Activated T-cell treated with anti-CD3 and anti-CD28 coated beads, Interleukin-2, amount 50 U/mL, for 48 hours (primary cell): ENCODE measurements around the gene GTF2A2.
"Not testable (repeated sequence)": the region's sequence is repeated elsewhere in the genome, so short reads cannot be mapped to it uniquely, and the experiment has no call there.

Source experiments
- DNase-seq, 2 experiments: peaks; one replicate each; pipeline ENCODE4 v3.0.0-alpha.2; 2020

GTF2A2 gene

DNA sequence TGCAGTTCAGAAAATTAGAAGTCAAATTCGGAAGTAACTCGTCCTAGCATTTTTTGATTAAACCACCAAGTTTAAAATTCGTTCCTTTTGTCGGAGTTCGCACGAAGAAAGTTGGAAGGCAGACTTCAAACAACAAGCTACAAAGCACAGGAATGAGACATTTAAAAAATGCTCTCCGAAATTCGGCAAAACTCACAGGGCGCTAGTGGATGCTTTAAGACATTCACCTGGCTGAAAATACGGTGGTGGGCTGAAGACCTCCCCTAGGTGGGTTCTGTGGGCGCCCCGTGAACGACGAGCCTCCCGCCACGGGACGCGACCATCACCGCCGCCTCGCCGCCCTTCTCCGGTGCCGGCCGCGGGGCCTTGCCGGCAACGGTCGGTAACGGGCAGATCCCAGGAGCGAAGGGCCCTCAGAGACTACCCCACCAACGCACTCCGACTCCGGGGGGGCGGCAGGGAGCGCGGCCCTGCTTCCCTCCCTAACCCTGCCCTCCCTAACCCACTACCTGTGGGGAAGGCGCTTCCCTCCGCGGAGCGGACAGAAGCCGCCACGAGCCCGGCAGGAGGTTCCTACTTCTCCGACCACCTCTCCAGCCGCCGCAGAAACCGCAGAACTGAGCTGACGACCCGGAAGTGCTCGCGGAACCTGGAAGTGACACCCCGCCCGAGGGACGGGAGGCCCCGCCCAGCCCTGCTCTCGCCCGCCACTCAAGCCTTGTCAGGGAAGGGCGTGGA lies at the start of gene GTF2A2:
GTF2A2 (minus strand) TSS at position 619 of the 738 bp plus-strand sequence. CDS start 5,238 bp downstream, outside the sequence.
- DNase-seq, result peak; percentile 94 to 96

- no peak for DNase-seq
Observed at GRCh38 chr15:59703979-59704796, 46.9 kb upstream of the GTF2A2 start.

- DNase-seq, result no peak
Observed at GRCh38 chr15:59702351-59702750, 45.0 kb upstream of the GTF2A2 start.

GRCh38 chr15:59701880-59702279 lies 44.6 kb upstream of the GTF2A2 start:
- no peak for DNase-seq

GRCh38 chr15:59699810-59700431 lies 42.6 kb upstream of the GTF2A2 start:
- DNase-seq, result no peak

- DNase-seq, result not testable (repeated sequence)
Observed at GRCh38 chr15:59698065-59698464, 40.8 kb upstream of the GTF2A2 start.

GRCh38 chr15:59696332-59696731 lies 39.0 kb upstream of the GTF2A2 start:
- no peak for DNase-seq

GRCh38 chr15:59694779-59695178 lies 37.5 kb upstream of the GTF2A2 start:
- no peak for DNase-seq

DNA sequence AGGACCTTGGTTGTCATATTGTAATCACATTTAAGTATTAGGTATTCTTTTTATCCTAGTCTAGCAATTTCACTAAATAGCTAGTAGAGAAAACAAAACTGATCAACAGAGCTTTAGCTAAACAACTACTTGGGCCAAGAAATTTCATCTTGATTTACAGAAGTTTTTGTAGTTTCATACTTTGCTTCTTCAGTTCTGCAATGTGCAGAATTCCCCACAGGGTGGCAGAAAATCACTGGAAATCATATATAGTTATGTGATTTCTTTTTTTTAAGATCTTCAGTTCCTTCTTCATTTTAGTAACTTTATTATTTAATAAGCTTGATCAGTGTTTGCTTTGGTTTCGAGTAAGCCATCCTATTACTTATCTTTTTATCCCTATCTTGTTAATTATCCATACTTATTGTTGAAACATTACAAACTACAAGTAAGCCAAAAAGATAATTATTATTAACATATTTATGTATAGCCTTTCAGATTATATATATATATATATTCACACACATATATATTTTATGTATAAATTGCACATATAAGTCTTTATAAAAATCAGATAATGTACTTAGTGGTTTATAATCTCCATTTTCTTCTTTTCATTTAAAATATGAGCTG lies 34.0 kb upstream of the GTF2A2 start:
- DNase-seq, result peak; percentile 34 to 35

DNA sequence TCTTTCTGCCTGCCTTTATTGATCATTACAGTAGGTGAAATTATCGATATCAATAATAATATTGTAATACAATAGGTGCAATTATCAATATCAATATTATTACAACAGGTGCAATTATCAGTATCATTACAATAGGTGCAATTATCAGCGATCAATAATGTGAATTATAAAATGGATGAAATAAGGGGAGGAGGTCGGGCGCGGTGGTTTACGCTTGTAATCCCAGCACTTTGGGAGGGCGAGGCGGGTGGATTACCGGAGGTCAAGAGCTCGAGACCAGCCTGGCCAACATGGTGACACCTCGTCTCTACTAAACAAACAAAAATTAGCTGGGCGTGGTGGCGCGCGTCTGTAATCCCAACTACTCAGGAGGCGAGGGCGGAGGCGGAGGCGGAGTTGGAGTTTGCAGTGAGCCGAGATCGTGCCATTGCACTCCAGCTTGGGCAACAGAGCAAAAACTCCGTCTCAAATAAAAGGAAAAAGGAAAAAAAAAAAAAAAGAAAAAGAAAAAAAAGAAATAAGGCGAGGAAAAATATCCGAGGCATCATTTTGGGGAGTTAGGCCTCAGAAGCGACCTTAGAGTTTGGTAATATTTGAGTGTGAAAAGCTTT lies 32.4 kb upstream of the GTF2A2 start:
- peak; percentile 67 to 68 for DNase-seq

- peak; percentile 94 to 96 for DNase-seq
Observed at GRCh38 chr15:59688782-59689625, 31.7 kb upstream of the GTF2A2 start, which contains the start of gene BNIP2. Gene BNIP2 (minus strand): TSS chr15:59689320. CDS start chr15:59682457, 6,863 bp downstream.

- DNase-seq, result no peak
Observed at GRCh38 chr15:59688423-59688781, 31.1 kb upstream of the GTF2A2 start.

GRCh38 chr15:59687836-59688235 lies 30.5 kb upstream of the GTF2A2 start:
- no peak for DNase-seq

- DNase-seq, result no peak
Observed at GRCh38 chr15:59686389-59686788, 29.1 kb upstream of the GTF2A2 start.

DNA sequence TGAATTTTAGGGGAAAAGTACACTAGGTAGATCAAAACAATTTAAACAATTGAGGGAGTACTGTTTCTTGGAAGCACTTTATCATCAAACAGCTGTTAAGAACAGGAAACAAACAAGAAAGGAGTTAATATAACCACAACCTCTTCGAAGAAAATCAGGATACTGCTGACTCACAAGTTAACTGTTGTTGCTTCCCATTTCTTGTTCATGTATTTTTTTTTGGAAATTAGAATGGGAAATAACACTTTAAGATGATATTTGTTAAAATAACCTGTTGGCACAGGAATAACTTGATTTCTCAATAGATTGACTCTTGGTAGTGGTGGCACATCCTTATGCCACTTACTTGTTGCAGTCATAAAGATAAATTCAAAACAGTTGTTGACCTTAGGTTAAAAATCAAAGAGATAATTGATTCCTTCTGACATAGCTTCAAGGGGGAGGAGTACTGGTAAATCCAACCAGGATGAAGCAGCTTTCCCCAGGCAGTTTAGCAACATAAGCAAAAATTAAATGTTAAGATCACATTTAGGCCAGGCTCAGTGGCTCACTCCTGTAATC lies 28.5 kb upstream of the GTF2A2 start:
- DNase-seq, result no peak

GRCh38 chr15:59680870-59681269 lies 23.6 kb upstream of the GTF2A2 start:
- no peak for DNase-seq

GRCh38 chr15:59680346-59680745 lies 23.0 kb upstream of the GTF2A2 start:
- DNase-seq, result no peak

DNA sequence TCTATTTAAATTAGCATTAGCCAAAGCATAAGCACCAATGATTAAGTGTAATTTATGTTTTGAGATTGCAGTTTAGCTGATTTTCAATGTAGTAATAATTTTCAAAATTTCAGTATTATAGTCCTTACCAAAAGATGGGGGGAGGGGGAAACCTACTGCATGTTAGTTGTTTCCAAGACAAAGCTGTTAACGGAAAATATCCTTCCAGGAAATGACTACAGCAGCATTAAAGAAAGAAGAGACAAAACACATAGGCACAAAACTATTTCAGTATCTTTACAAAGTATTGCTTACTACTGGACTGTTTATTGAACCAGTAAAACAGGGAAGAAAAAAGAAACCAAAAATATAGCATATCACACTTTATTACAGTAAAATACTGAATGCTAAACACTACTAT lies 21.3 kb upstream of the GTF2A2 start:
- DNase-seq, result no peak

DNA sequence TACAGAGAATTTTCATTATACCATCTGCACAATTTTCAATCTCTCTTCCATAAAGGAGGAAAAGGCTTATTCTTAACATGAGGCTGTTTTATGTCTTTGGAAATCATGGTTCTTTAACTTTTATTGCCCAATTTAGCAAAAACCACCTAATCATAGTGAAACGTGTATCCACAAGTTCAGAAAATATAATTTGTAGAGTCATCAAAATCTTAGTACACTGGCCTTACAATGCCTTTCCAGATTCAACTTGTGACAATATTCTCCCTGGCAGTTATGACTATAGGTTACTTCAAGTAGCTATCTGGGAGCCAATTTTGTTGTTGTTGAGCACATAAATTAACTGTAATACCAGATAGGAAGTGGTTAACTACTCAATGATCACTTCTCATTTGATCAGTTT lies 20.9 kb upstream of the GTF2A2 start:
- no peak for DNase-seq

DNA sequence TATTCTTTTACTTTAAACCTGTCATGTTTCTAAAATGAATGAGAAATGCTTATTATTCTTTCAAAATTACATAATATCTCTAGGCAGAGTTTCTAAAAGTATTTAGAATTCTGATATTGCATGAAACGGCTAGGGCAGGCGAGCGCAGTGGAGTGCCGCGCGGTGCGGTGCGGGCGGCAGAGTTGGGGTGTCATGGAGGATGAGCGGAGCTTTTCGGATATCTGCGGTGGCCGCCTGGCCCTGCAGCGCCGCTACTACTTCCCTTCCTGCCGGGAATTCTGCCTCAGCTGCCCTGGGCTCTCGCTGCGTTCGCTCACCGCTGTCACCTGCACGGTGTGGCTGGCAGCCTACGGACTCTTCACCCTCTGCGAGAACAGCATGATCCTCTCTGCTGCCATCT lies 19.2 kb upstream of the GTF2A2 start:
- no peak for DNase-seq

DNA sequence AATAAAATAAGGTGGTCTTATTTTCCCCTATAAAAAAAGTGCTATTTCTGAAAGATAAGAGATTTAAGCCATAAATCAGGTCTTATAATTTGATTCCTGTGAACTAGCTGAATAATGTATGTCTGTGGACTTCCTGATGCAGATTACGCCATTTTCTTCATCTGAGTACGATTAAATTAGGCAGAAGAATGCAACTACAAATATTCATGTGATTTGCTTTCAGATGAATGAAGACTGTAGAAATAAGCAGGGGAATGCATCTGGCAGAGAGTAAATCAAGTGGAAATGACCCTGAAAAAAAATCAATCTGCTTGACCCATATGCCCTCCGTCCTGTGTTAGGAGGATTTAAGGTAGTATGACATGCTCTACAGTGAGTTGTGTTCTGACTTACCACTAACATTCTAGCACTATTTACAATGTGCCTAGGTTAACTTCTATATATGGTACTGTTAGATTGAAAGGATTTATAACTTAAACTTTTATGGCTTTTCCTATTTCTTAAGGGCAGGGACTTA lies 17.1 kb upstream of the GTF2A2 start:
- no peak for DNase-seq
